Activated CD4-positive, alpha-beta T cell treated with anti-CD3 and anti-CD28 coated beads for 1 hour (primary cell): Measurements from ENCODE around the gene B4GAT1.
"Not testable (repeated sequence)": the region's sequence is repeated elsewhere in the genome, so short reads cannot be mapped to it uniquely, and the experiment has no call there.

ENCODE experiments used
- DNase-seq: peaks from one replicate; pipeline ENCODE4 v3.0.0-alpha.2; 2020

The B4GAT1 gene

DNA sequence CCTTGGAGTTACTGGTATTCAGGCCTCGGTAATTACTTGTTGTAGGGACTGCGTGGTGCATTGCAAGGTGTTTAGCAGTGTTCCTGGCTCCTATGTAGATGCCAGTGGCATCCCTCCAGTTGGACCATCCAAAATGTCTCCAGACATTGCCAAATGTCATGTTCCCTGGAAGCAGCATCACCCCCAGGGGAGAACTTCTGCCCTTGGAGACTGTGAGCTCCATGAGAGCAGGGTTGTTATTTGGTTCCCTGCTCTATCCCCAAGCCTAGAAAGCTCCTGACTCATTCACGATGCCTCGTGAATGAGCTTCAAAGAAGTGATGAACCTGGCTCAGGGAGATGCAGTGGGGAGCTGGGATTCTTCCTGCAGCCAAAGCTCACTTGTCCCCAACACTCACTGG lies 25.8 kb downstream of the B4GAT1 start:
- no peak for DNase-seq

DNA sequence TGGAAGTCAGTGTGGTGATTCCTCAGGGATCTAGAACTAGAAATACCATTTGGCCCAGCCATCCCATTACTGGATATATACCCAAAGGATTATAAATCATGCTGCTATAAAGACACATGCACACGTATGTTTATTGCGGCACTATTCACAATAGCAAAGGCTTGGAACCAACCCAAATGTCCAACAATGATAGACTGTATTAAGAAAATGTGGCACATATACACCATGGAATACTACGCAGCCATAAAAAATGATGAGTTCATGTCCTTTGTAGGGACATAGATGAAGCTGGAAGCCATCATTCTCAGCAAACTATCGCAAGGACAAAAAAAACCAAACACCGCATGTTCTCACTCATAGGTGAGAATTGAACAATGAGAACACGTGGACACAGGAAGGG lies 26.7 kb downstream of the B4GAT1 start:
- not testable (repeated sequence) for DNase-seq

DNA sequence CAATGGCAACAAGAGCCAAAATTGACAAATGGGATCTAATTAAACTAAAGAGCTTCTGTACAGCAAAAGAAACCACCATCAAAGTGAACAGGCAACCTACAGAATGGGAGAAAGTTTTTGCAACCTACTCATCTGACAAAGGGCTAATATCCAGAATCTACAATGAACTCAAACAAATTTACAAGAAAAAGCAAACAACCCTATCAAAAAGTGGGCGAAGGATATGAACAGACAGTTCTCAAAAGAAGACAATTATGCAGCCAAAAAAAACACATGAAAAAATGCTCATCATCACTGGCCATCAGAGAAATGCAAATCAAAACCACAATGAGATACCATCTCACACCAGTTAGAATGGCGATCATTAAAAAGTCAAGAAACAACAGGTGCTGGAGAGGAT lies 27.1 kb downstream of the B4GAT1 start:
- not testable (repeated sequence) for DNase-seq

DNA sequence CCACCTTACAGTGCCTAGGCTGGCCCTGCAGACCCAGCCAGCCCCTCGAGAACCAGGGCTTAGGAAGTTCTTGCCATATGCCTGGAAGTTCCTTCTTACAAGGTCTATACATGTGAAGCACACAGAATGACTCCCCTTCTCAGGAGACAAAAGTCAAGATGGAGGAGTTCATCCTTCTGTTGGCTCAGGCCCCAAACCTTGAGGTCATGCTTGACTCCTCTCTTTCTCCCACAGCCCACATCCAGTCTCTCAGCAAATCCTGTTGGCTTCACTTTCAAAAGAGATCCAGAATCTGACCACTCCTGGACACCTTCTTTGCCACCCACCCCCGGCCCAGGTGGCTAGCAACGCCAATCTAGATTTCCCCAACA lies 28.8 kb downstream of the B4GAT1 start:
- no peak for DNase-seq

DNA sequence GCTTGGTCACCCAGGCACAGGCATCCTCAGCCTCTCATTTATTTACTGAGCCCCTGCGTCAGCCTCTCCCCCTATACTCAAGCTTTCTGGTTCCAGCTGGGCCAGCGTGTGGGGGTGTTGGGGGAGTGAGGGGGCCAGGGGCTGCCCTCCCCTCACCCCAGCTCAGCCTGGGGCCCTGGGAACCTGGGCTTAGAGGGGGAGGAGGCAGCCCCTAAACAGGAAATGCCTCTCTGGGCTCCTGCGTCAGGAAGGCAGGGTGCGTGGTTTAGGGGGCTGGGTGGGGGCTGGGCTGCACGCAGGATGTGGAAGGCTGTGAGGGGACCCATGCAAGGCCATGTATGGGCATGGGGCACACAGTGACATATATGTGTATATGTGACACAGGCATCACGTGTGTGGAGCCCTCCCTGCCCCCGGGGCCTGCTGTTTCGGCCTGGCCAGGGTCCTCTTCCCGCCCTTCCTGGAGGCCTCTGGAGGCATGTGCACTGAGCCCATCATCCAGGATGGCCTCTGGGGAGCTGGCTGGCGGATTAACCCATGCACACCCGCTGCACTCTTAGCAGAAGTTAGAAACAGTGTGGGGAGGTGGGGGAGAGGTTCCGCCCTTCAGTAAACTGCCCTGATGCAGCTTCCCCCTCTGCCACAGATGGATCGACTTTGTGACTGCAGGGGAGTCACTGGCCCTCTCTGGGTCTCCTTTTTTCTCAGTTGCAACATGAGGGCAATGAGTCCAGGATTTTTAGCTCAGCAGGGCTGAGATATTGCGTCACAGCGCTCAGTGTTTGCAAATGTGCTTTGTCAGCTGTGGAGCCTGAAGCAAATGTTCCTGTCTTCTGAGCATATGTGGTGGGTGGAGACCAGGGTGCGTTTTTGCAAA lies 29.5 kb downstream of the B4GAT1 start:
- DNase-seq = no peak

DNA sequence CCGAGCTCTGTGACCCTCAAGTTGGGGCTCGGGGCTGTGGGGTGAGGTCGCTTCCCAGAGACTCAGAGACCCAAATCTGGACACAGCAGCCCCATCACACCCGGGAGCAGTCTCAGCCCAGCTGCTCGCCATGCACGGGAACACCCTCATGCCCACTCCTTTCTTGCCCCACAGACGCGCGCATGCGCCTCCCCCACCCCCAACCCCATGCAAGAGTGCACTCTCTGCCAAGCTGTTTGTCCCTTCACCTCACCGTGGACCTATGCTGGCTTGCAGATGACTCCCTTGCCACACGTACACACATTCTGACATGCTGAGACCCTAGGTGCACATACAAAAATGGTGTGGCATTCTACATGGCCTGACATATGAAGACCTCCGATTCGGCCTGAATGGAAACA lies 30.1 kb downstream of the B4GAT1 start:
- no peak for DNase-seq

DNA sequence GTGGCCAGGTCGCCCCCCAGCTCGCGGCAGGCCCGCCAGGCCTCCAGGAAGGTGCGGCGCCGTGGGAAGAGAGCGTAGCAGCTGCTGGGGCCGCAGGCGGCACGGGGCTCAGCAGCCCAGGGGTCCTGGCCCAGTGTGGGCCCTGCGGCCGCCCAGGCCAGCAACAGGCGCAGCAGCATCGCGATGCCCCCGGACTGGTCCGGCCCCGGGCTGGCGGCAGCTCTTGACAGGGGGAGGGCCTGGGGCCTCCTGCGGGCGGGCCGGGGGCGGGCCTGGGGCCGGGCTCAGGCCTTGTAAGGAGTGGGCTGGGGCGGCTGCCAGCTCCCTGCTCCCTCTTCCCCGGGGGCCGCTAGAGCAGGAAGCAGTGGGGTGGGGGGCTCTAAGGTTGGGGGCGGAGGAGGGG lies 30.6 kb downstream of the B4GAT1 start, which contains the start of gene CD248:
Gene CD248 (minus strand): TSS at position 196 of the 403 bp plus-strand sequence. CDS start 17 bp downstream, at position 179.
- DNase-seq = no peak

DNA sequence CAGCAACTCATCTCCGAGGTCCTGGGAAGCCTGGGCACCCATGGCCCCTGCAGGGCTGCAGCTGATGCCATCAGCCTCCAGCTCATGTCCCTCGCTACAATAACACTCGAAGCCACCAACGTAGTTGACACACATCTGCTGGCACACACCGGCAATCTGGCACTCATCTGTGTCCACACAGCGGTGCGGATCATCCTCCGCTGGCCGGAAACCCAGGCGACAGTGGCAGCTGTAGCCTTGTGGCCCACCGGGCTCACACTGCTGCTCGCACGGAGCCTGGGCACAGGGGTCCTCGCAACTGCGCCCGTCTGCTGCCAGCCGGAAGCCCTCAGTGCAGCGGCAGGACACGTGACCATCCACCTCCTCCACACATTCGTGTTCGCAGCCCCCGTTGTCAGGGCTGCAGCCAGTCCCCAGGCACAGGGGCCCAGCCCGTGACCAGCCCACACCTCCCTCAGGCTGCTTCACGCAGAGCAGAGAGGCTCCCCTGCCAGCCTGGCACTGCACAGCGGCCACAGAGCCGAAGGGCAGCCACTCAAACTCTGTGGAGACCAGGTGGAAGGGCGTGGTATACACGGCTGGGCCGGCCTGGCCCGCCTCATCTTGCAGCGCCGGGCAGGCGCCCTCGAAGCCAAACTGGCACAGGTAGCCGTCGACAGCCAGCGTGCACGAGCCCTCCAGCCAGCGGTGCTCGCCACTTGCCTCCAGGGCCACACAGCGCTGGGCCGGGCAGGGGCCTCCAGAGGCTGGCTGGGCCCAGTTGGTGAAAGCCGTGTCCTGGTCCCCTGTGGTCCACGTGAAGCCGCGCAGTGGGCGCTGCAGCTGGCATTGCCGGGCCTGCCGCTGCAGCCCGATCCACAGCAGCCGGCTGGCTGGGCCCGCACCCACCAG lies 31.3 kb downstream of the B4GAT1 start:
- DNase-seq = no peak

DNA sequence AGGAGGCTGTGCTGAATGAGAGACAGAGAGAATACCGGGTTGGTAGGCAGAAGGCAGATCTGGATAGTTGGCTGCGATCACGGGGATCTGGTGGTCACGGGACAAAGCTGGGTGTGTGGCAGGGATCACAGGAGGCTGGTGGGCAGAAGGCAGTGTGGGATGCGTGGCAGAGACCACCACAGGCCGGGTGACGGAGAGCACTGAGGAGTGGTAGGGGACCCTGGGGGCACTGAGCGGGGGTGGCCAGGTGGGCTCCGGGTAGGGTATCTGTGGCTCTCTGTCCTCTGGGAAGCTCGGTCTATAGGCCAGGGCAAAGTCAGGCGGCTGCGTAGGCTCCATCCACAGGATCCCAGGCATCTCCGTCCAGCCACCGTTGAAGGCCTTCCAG lies 31.9 kb downstream of the B4GAT1 start:
- no peak for DNase-seq

DNA sequence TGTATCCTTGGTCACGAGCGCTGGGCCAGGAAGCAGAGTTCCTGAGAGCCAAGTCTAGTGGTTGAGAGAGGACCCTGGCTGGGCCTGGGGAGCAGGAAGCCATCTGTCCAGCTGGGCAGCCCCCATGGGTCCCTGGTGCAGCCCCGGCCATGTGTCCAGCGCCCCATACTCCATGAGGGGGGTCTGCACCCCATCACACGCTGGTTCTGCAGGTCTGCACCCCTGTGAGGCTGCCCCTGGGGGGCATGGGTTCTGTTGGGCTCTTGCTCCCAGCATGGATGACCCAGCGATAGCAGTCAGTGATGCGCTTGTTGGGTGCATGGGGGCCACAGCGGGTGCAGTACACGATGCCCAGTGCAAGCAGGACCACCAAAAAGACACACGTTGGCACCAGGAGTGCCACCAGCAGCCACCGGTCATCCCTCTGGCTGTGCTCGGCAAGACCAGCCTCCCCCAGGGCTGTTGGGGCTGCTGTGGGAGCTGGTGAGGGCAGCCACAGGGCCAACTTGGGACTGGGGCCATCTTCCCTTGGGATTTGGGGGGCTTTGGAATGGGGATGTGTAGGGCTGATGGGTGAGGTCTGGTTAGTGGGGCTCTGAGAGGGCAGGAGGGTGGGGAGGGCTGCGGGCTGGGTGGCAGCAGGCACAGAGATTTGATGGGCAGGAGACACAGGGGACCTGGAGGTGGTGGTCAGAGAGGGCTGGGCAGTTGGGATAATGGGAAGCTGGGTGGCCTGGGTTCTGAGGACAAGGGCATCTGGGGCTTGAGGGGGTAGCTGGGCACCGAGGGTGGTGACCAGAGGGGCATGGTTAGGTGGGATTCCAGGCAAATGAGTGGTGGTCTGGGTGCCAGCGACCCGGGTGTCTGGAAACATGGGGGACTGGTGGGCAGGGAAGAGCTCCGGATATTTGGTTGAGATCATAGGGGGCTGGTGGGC lies 32.6 kb downstream of the B4GAT1 start:
- no peak for DNase-seq

DNA sequence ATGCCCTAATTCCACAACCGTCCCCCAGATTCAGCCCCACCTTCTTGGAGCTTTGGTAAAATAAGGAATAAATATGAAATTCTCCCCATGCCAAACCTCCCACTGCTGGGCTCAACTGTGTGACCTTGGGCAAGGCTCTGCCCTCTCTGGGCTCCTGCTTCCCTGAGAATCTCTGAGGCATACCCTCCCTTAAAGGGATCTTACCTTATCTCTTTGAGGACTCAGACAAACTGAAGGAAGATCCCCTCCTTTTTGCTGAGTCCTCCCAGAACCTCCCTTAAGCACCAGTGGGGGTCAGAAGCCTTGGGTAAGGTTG lies 33.3 kb downstream of the B4GAT1 start:
- DNase-seq = no peak

DNA sequence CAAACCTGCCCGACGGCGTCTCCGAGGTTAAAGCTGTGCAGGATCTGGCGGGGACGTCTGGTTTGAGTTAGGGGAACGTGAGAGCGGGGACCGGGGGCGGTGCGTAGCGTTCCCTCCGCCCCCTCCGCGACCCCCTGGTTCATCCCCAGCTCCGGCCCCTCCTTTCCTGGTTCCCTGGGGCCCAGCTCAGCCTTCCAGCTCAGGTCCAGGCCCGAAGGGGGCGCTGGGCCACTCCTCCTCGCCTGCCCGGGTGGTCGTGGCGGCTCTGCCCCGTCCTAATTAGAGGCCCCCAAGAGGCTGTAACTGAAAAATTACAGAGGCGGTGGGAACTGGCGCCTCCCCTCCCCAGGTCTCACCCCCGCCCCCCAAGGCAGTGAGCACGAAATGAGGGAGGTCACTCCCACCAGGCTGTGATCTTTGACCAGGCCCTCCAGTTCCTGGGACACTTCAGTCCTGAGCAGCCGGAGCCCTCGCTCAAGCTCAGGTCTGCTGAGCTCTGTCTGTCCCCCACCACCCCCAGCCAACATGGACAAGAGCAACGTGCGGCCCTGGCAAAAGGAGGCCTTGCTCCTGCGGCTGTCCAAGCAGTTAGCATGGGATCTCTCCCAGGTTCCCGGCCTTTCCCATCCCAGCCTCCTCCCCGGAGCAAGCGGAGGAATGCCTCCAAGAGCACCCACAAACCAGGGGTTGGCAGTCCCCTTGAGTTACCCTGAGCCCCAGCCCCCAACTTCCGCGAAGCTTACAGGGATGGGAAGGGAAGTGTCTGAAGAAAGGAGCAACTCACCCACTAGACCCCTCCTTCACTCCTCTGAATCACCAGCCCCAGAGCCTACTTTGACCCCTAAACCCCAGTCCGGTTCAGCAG lies 33.9 kb downstream of the B4GAT1 start:
- no peak for DNase-seq

DNA sequence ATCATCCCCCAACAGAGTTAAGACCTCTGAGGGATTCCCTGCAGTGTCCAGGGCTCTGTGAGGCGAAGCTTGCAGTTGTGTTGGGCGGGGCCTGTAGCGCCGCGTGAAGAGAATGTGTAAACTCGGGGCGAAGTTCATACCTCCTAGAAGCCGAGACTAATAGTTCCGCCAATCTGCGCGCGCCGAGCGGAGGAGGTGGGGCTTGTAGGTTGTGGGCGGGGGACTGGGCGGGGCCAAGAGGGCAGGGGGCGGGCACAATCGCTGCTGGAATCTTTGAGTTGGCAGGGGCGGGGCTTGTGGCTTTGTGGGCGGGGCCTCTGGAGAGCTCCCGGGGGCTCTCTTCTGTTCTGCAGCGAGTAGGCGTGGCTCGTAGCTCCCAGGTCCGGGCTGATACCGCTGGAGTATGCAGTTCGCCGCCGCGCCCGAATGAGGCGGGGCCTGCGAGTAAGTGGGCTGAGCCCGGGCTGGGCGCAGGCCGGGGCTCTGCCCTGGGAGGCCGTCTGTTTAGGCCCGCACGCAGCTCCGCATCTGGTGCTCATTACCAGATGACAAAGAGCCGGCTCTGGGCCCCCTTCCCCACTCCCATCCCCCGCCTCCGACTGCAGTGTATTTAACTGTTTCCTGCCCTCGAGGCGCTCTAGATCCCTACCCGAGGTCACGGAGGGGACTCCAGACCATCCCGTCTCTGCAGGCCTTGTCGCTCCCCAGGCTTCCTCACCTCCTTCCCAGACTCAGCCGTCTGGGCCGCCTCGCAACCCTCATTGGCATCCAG lies 34.7 kb downstream of the B4GAT1 start:
- DNase-seq = peak; percentile 97

DNA sequence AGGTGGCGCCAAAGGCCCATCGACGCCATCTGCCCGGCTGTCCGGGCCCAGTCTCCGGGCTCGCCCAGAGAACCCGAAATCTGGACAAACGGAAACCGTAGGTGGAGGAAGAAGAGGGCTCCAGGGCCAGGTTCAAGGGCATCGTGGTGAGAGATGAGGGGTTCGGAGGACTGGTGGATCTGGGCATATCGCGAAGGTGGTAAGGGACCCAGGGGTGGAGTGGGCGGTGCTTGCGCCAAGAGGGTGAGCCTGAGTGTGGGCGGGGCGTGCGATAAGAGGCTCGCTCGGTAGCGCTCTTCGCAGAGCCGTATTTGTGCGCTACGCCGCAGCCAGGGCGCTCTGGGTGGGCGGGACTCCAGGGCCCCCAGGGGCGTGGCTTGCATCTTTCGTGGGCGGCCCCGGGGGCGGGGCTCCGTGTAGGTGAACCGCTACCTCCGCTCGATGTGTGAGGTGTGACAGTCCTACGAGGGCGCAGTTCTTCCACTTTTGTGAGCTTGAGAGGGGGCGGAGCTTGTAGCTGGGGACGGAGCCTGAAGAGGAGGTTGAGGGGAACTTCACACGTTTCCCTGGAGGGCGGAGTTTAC lies 35.4 kb downstream of the B4GAT1 start:
- DNase-seq = peak; percentile 99

DNA sequence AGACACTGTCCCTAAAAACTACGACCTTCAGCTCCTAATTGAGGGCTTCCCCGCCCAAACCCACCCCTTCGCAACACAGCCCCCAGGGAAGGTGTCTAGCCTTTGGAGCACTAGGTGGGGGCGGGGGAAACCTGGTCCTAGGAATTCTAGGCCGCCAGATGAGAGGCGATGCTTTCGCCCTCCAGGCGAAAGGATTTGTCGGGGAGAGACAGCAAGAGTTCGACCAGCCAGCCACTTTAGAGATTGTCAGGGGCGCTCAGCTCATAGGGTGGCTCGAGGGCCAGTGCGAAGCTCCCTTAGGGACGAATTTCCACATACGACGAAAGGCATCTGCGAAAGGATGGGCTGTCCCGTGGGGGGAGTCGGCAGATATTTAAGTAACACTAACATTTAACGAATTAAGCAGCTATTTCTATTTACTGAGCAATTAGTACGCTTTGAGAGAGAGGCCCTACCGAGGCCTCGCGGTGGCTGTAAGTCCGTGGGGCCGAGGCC lies 35.9 kb downstream of the B4GAT1 start:
- DNase-seq = no peak

DNA sequence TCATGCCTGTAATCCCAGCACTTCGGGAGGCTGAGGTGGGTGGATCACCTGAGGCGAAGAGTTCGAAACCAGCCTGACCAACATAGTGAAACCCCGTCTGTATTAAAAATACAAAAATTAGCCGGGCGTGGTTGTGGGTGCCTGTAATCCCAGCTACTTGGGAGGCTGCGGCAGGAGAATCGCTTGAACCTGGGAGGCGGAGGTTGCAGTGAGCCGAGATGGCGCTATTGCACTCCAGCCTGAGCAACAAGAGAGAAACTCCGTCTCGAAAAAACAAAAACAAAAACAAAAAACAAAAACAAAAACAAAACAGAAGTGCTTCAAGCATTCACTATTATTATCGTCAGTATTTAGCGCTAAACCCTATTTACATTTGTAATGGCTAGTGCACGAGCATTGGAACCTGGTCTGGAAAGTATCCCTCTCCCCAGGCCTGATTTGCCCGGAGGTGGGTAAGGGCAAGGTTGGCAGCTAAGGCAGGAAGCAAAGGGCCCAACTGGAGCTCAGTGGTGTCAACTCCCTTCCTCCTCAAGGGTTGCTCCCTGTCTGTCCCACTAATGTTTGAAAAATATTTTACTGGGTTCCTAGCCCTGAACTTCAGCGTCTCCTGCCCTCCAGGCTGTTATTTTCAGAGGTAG lies 36.5 kb downstream of the B4GAT1 start:
- not testable (repeated sequence) for DNase-seq

DNA sequence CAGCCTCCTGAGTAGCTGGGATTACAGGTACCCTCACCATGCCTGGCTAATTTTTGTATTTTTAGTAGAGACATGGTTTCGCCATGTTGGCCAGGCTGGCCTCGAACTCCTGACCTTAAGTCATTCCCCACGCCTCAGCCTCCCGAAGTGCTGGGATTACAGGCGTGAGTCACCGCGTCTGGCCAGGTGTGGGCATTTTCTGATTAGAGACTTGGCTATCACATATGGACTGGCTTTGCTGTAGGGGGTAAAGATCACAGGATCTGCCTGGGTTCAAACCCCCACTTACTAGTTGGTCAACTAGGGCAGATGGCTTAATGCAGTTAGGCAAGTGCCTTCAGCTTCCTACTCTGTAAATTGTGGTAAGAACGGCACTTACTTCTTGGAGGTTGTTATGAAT lies 37.1 kb downstream of the B4GAT1 start:
- DNase-seq = no peak

DNA sequence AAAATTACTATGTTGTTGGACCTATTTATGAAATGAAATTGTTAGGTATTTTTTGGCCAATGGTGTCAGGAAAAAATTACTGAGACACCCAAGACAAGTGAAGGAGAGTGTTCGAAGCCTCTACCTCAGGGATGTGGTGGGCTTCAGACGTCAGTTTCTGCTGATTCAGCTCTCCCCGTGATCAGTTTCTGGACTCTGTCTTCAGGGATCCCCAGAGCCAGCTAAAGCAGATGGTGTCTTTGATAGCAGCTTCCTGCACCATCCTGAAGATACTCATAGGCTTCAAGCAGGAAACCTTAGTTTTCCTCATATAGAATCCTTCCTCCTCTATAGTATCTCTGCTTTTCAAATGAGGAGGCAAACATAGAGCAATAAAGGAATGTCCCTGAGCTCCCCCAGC lies 38.0 kb downstream of the B4GAT1 start:
- no peak for DNase-seq

DNA sequence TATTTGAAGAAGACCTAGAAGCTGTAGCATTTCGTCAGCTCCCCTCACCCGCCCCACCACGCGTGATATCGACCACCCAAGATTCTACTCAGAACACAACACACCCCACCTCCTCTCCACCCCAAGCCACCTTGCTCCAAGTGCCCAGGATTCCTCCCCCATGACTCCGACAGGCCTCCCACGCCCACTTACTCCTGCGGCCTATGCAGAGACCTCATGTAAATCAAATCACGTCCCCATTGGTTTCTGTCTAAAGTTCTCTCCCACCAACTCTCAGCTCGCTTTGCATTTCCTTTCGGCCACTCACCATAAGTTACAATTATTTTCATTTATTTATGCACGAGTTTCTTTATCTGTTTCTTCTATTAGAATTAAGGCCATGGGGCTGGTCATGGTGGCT lies 44.8 kb downstream of the B4GAT1 start:
- DNase-seq = no peak

DNA sequence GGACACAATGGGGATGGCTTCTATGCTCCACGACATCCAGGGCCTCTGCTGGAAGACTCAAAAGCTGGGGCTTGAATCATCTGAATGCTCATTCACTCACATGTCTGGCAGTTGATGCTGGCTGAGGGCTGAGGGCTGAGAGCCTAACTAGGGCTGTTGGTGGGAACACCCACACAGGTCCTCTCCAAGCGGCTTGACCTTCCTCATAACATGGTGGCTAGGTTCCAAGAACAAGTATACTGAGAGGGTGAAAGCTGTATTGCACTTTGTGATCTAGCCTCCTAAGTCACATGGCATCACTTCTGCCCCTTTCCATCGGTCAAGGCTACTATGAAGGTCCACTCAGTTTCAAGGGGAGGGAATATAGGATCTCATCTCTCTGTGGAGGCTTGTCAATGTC lies 48.2 kb downstream of the B4GAT1 start:
- DNase-seq = no peak
